HG03039 (cell line): Measurements from ENCODE around the gene VKORC1.
A peak's percentile ranks its signal among the peaks of the same experiment; 100 is the strongest.

Source experiments
- ATAC-seq: cut with Tn5 transposase; IDR thresholded peaks from one replicate; pipeline ENCODE4 v1.9.1; 2021; ENCODE audit warnings: mild to moderate bottlenecking, moderate library complexity; ENCODE audit not compliant: unreplicated experiment

The VKORC1 gene

DNA sequence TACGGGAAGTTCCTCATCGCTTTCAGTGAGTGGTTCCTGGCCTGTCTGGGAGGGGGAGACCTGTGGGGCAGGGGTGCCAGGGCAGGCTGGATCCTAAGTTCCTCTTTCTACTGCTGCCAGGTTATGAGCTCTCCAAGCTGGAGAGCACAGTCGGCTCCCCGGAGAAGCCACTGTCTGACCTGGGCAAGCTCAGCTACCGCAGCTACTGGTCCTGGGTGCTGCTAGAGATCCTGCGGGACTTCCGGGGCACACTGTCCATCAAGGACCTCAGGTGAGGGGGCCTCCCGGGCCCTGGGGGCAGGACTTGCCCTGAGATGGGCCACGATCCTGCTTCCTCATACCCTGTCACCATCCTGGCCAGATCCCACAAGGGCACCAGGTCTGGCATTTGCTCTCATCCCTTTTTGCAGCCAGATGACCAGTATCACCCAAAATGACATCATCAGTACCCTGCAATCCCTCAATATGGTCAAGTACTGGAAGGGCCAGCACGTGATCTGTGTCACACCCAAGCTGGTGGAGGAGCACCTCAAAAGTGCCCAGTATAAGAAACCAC lies 35.8 kb upstream of the VKORC1 start:
- no peak for ATAC-seq

DNA sequence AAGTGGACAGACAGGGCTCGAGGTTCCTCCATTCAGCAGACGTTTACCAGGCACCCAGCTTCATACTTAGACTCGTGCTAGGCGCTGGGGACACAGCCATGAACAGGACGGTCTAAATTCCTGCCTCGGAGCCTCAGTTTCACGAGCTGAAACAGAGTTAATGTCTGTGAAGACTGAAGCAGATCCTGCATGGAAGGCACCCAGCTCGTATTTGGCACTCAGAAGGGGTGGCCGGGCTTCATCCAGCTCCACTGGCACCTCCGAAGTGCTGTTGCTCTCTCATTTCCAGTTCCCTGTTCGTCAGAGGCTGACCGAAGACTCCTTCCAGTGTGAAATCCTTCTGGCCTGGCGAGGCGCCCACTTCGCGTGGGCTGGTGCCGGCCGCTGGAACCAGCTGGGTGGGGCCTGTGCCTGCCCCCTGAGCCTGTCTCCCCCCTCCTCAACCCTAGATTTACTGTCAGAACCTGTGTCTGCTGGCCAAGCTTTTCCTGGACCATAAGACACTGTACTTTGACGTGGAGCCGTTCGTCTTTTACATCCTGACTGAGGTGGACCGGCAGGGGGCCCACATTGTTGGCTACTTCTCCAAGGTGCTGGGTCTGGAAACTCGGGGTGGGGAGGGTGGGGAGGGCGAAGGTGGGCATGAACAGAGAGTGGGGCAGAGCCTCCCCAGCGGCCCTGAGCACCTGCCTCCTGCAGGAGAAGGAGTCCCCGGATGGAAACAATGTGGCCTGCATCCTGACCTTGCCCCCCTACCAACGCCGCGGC lies 35.2 kb upstream of the VKORC1 start:
- no peak for ATAC-seq

DNA sequence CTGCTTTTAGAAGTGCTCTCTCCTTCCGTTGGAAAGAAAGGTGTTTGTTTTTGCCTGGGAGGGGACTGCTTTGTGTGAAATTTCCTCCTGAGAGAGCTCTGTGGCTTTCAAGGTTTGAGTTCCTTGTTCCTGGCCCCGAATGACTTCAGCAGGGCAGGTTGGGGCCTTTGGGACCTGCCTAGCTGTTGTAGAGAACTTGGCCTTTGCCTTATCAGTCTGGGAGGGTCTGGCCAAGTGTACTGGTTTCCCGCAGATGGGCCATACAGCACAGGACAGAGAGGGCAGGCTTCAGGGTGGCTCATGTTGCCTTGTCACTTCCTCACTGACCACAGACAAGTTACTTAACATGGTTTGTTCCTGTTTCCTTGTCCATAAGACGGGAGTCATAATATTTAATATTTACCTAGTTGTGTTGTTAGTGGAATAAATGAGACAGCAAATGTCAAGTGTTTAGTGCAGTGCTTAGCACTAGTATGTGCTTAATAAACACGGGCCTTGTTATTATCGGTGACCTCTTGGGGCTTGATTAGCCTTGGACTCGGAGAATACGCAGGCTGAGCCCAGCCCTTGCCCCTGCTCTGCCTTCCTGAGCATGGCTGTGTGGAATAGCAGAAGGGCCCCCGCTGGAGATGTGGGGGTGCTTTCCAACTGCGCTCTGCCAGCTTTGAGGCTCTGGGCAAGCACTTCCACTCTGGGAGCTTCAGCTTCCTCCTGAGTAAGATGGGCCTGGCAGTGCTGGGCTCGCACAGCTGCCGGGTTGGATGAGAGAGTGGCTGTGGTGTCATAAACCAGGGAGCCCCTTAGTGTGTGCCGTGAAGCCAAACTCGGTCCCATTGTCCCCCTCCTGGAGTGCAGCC lies 34.3 kb upstream of the VKORC1 start:
- ATAC-seq = no peak

DNA sequence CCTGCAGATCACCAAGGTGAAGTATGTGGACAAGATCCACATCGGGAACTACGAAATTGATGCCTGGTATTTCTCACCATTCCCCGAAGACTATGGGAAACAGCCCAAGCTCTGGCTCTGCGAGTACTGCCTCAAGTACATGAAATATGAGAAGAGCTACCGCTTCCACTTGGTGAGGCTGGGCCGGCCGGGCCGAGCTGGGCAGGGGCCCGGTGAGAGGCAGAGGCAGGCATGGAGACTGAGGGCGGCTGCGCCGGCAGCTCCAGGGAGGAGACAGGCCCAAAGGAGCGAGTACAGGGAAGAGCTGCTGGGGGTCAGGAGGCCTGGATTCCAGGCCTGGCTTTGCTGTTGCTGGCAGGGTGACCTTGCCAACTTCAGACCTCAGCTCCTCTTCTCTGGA lies 32.6 kb upstream of the VKORC1 start:
- ATAC-seq = no peak

DNA sequence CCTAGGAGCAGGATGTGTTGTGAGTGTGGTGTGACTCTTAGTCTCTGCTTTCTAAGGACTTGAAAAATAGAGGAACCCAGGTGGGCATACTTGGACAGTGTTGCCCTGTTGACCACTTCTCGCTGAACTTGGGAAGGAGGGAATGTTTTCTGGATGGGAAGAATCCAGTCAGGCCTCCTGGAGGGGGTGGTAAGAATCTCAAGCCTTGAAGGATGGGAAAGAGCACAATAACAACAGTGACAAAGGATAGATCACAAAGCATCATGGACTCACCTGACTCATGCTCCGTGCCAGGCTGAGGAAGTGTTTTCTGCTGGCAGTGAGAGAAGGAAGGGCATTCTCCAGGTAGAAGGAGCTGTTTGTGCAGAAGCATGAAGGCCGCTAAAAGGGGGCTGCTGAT lies 31.2 kb upstream of the VKORC1 start:
- no peak for ATAC-seq

DNA sequence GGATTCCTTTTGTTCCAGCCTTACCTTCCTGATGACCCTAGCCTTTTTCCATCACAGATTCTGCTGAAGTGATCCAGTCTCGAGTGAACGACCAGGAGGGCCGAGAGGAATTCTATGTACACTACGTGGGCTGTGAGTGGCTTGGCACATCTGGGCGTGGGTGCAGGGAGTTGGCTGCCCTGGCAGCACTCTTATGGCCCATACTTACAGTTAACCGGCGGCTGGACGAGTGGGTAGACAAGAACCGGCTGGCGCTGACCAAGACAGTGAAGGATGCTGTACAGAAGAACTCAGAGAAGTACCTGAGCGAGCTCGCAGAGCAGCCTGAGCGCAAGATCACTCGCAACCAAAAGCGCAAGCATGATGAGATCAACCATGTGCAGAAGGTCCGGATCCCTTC lies 25.5 kb upstream of the VKORC1 start:
- ATAC-seq = no peak

DNA sequence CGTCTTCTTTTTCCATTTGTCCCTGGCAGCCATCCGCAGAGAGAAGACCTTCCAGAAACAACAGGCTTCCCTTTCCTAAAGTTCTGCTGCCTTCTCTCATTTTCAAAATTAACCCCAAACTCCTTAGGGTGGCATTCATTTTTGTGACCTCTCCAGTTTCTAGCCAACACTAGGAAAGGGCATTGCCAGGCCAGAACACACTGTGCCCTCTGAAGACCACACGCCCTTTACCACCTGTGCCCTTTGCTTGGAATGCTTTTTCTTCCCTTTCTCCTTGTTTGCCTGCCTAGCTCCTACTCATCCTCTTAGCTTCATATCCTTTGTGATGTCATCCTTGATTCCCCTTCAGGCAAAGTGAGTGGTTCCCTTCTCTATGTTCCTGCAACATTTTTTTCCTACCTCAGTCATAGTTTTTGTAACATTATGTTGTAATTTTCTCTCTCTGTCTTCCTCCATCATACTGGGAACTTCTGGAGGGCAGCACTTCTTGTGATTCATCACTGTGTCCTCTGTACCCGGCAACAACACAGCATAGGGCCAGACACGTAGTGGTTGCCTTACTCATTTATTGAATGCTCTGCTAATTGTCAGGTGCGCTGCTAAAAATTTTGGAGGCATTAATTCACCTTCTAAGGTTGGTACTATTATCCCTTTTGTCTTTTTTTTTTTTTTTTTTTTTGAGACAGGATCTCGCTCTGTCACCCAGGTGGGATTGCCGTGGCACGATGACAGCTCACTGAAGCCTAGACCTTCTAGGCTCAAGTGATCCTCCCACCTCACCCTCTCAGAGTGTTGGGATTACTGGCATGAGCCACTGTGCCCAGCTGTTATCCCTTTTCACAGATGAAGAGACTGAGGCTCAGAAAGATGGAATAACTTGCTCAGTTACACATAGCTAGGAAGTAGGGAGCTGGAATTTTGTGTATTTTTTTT lies 23.9 kb upstream of the VKORC1 start:
- ATAC-seq = no peak

DNA sequence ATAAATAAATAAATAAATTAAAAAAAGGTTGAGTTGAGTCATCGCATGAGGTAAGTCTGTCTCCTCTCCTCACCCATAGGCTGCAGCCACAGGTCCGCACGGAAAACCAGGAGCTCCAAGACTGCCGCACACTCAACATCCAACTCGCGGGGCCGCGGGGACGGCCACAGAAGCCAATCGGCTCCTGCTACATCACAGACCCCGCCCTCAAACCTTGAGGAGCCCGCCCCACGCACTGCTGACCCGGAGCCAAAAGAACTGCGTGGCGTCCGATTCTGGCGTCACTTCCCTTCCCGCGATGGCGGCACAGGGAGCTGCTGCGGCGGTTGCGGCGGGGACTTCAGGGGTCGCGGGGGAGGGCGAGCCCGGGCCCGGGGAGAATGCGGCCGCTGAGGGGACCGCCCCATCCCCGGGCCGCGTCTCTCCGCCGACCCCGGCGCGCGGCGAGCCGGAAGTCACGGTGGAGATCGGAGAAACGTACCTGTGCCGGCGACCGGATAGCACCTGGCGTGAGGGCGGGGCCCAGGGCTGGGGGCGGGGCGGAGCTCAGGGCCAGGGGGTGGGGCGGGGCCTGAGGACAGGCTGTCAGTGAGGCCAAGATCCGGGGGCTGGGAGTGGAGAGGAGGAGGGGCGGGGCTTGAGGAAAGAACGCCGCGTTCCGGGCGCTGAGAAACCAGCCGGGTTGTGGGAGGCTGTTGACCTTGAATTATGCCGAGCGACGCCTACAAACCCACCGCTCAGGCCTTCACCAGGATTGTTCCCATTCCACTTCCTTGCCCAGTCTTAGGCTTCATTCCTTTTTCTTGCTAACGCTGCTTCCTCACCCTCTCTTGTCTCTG lies 23.0 kb upstream of the VKORC1 start, which contains the start of gene KAT8:
Gene KAT8 (plus strand): TSS at position 281 of the 839 bp plus-strand sequence. CDS start 18 bp downstream, at position 299.
- ATAC-seq = peak; percentile 81

DNA sequence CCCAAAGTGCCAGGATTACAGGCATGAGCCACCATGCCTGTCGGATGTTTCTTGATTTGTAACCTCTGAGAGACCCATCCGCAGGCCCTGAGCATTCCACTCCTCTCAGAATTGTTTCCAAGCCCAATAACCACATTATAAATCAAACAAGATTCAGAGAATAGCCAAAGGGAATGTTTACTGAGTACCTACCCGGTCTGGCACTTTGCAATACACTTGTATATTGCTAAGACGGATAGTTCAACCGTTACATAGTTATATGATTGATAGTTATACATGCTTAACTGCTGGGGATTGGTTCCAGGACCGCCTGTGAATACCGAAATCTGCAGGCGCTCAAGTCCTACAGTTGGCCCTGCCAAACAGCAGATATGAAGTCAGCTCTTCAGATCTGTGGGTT lies 19.9 kb upstream of the VKORC1 start:
- no peak for ATAC-seq

DNA sequence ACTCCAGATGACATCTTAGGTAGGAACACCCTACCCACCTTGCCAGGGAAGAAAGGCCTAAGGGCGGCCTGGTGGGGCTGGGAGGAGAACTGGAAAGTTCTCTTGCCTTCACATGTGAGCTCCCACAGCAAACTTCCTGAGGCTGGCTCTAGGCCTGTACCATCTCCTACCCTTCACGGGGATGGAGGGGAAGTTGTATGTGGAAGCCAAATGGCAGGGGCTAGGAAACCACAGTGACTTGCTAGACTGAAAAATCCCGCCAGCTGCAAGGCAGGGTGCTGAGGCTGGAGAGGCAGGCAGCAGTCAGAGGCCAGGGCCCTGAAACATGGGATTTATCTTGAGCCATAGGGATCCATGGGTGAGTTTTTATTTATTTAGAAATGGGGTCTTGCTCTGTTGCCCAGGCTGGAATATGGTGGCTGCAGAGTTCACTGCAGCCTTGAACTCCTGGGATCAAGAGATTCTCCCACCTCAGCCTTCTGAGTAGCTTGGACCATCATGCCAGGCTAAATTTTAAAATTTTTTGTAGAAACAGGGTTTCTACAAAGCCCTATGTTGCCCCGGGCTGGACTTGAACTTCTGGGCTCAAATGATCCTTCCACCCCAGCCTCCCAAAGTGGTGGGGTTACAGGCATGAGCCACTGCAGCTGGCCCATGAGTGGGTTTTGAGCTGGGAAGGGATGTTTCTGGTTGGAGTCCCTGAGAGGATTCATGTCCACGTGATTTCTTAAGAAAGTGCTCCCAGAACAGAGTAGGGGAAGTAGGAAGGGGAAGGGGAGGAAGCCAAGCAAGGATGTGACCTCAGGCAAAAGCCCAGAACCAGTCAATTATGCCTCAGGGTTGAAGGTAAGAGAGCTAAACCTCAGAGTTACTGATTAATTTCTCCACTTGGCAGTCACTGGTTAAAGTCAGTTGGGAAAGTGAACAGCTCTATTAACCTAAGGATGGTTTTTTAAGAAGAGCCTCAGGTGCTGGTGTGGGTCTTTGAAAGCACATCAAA lies 18.8 kb upstream of the VKORC1 start:
- no peak for ATAC-seq

DNA sequence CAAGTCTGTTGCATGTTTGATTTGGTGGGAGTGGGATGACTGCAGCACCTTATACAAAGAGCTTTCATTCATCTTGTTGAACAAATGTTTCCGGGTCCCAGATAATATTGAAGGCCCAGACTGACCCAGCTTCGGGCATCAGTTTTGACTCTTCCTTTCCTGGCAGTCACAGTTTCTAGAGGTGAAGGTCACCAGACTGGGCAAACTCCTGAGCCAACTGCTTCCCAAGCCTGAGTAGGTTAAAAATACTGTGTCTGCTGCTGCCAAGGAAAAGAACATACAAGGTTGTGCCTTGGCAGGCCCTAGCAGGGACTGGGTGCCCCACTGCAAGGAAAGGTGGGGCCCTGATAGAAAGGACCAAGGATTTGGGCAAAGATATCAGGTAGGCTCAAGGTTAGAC lies 18.1 kb upstream of the VKORC1 start:
- ATAC-seq = no peak

DNA sequence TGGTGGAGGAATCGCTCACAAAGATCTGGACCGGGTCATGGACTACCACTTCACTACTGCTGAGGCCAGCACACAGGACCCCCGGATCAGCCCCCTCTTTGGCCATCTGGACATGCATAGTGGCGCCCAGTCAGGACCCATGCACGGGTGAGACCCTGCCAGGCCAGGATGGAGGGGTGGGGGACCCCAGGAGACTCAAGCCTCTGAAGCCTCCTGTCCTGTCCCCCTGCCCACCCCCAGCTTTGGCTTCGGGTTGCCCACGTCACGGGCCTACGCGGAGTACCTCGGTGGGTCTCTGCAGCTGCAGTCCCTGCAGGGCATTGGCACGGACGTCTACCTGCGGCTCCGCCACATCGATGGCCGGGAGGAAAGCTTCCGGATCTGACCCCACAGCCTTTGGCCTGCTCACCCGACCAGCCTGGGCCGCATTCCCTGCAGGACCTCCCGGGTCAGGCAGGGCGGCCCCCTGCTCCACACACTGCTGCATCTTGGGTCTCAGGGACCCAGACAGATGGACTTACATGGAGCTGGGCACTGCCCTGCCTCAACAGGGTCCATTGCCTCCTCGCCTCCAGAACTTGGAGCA lies 17.4 kb upstream of the VKORC1 start:
- ATAC-seq = no peak

DNA sequence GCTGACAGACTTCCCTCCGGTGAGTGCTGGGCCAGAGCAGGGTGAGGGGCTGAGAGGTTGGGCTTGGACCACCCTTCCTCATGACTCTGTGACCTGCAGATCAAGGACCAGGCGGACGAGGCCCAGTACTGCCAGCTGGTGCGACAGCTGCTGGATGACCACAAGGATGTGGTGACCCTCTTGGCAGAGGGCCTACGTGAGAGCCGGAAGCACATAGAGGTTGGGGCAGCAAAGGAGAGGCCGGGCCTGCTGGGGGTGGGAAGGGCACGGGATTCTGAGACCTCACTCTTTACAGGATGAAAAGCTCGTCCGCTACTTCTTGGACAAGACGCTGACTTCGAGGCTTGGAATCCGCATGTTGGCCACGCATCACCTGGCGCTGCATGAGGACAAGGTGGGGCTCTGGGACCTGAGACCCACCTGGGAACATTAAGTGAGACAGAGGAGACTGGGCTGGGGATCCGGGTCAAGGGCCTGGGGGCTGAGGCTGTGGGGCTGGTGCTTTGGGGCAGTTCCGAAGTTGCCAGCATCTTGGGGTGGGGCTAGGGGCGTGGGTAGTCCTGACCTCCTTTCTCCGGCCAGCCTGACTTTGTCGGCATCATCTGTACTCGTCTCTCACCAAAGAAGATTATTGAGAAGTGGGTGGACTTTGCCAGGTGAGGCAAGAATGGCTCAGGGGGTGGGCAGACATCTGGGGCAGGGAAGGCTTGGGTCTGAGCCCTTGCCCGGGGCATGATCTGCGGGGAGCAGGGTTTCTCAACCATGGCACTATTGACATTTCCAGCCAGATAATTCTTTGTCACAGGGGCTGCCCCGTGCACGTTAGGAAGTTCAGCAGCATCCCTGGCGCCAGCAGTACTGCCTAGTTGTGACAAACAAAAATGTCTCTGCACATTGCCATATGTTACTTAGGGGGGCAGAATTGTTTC lies 15.8 kb upstream of the VKORC1 start:
- no peak for ATAC-seq

DNA sequence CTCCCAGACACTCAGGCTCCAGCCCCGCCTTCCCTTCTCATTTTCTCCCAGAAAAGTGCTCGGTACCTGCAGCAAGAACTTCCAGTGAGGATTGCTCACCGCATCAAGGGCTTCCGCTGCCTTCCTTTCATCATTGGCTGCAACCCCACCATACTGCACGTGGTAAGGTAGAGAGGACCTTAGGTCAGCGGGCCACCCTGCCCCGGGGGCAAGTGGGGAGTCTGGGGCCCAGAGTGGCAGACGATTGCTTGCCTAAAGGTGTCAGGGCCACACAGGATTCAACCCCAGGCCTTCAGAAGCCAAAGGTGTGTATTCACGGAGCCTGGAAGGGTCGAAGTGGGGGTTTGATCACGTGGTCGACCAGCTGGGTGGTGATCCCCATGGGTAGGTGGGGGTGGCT lies 15.0 kb upstream of the VKORC1 start:
- no peak for ATAC-seq

DNA sequence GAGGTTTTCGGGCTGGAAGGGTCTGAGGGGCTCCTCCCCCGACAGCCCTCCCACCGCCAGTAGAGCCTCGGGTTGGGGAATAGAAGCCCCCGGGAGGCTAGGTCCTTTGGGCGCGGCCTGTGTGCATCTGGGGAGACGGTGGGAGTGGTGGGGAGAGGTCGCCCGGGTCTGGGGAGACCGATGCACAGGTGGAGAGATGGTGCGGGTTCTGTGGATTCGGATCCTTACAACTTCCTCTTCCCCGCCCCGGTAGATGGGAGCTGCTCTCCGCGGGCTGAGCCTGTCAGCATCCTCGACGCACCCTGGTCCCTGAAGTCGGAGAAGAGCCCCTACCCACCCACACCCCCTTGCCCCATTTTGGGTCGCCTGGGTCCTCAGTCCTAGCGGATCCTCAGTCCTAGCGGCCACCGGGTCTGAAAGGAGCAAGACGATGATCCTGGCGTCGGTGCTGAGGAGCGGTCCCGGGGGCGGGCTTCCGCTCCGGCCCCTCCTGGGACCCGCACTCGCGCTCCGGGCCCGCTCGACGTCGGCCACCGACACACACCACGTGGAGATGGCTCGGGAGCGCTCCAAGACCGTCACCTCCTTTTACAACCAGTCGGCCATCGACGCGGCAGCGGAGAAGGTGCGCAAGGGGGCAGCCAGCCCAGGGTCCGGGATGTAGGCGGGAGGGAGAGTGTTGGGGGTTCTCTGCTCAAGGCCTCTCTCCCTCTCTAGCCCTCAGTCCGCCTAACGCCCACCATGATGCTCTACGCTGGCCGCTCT lies 14.4 kb upstream of the VKORC1 start:
- ATAC-seq = no peak

DNA sequence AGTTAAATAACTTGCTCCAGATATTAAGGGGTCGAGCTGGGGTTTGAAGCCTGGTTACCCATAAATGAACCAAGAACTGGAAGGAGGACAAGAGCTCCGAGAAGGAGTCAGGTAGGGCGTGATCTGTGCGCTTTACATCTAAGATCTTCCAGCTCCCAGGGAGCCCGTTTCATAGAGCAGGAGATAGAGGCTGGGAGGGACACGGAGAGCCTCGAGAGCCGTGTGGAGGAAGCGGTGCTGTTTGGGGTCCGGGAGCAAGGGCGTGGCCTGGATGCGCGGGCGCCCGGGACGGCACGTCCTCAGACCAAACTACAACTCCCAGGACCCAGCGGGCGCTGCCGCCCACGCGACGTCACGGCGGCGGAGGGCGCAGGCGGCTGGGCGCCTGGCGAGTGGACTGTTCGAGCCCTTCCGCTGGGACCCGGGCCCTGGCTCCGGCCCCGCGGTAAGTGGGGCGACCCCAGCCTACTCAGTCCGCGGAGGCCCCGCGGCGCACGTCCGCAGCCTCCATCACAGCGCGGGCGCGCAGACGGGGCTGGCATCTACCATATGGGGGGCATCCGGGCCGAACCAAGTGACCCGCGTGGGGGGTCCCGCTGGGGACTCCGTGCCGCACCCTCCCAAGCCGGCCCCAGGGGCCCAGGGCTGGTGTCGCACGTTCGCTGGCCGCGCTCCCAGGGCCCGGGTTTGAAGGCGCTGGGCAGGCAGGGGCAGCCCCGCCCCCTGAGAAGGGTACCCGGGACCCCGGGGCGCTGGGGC lies 13.6 kb upstream of the VKORC1 start, which contains the start of gene BCKDK:
Gene BCKDK (plus strand): TSS at position 352 of the 759 bp plus-strand sequence. CDS start 838 bp downstream, outside the sequence.
- ATAC-seq = peak; percentile 65
